HG03520 (cell line): ENCODE data around the gene PHF11.
"Not testable (repeated sequence)": the region's sequence is repeated elsewhere in the genome, so short reads cannot be mapped to it uniquely, and the experiment has no call there.

ENCODE experiments used
- ATAC-seq: cut with Tn5 transposase; IDR thresholded peaks from one replicate; pipeline ENCODE4 v1.9.1; 2021; ENCODE audit warnings: mild to moderate bottlenecking, moderate library complexity; ENCODE audit not compliant: unreplicated experiment

The PHF11 gene

GRCh38 chr13:49495783-49496762, at the start of gene PHF11:
TSS of gene PHF11 (plus strand) at chr13:49495953. CDS start at chr13:49496002, 49 bp downstream.
- ATAC-seq, result peak; percentile 83

- no peak for ATAC-seq
Observed at GRCh38 chr13:49446473-49446872, 49.3 kb upstream of the PHF11 start.

DNA sequence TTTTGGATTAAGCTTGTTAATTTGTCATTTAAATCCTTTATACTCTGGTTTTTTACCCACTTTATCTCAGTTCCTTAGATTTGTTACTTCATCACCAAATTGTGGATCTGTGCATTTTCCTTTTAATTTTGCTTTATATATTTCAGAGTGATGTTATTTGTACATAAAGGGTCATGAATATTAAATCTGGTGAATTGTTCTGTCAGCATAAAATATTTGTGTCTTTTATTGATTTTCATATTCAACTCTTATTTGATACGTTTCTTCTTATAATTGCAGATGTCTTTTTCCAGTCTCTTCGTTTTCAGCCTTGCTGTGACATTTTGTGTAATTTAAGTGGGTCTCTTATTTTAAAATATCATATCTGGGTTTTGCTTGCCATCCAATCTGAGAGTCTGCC, 47.0 kb upstream of the PHF11 start:
- ATAC-seq, result no peak

- no peak for ATAC-seq
Observed at GRCh38 chr13:49450105-49450819, 45.5 kb upstream of the PHF11 start.

DNA sequence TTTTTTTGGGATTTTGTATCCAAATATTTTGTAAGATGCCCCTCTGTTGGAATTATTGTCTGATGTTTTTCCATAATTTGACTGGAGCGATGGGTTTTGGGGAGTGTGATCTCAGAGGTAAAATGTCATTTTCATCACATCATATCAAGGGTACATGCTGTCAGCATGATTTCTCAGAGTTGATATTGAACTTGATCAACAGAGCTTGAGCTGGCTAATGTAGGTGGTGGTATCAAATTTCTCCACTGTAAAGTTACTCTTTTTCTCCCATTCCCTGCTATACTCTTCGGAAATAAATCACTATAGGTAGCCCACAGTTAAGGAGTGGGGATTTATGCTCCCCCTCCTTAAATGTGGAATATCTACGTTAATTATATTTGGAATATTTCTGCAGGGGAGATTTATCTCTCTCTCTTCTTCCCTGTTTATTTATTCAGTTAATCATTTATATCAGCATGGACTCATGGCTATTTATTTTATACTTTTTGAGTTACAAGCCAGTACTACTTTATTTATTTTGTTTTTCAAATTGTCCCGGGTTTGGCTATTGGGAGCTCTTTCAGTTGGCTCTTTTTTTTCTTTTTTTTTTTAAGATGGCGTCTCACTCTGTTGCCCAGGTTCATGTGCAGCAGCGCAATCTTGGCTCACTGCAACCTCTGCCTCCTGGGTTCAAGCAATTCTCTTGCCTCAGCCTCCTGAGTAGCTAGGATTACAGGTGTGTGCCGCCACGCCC, 42.9 kb upstream of the PHF11 start:
- no peak for ATAC-seq

DNA sequence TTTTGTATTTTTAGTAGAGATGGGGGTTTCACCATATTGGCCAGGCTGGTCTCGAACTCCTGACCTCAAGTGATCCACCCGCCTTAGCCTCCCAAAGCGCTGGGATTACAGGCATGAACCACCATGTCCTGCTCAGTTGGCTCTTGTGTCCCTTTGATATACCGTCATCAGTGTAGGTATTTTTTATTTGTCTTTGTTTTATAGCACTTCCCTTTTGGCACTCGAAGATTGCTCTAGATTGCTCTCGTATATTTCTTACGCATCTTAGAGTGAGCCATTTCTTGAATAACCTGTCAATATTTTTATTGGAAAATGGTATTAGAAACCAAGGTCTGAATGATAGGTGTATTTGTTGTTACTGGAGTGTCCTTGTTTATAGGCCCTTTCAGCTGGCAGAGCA, 42.3 kb upstream of the PHF11 start:
- no peak for ATAC-seq

GRCh38 chr13:49454388-49455006, 41.3 kb upstream of the PHF11 start:
- peak; percentile 91 for ATAC-seq

- ATAC-seq, result no peak
Observed at GRCh38 chr13:49455007-49455398, 40.8 kb upstream of the PHF11 start.

- no peak for ATAC-seq
Observed at GRCh38 chr13:49456156-49456555, 39.6 kb upstream of the PHF11 start.

DNA sequence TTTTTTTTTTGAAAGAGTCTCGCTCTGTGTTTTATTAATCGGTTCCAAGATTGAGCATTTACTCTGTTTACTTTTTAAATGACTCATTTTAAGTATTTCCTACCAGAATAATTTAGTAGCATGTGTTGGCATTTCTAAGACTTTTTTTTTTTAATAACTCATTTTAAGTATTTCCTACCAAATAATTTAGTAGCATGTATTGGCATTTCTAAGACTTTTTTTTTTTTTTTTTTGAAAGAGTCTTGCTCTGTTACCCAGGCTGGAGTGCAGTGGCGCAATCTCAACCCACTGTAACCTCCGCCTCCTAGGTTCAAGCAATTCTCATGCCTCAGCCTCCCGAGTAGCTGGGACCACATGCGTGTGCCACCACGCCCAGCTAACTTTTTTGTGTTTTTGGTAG, 38.5 kb upstream of the PHF11 start:
- no peak for ATAC-seq

GRCh38 chr13:49459580-49459979, 36.2 kb upstream of the PHF11 start:
- no peak for ATAC-seq

- ATAC-seq, result no peak
Observed at GRCh38 chr13:49464085-49464484, 31.7 kb upstream of the PHF11 start.

DNA sequence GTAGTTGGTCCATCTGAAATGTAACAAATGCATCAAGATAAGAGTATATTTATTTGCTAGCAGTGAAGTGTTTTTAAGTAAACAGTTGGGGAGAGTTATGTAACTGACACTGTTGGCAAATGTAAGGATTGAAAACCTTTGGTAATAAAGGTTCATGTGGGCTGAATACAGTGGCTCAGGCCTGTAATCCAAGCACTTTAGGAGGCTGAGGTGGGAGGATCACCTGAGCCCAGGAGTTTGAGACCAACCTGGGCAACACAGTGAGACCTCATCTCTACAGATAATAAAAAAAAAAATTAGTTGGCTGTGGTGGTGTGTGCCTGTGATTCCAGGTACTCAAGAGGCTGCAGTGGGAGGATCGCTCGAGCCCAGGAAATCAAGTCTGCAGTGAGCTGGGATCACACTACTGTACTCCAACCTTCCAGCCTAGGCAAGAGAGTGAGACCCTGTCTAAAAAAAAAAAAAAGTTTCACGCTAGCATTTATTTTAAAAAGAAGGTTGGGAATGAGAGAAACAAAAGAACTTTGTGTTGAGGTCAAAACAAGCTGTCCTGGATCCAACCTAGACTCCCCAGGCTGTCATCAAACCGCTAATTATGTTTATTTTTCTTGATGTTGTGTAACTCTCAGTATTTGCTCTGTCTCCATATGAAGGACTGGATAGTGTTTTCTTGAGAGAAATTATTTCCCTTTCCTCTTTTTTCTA, 31.0 kb upstream of the PHF11 start:
- no peak for ATAC-seq

DNA sequence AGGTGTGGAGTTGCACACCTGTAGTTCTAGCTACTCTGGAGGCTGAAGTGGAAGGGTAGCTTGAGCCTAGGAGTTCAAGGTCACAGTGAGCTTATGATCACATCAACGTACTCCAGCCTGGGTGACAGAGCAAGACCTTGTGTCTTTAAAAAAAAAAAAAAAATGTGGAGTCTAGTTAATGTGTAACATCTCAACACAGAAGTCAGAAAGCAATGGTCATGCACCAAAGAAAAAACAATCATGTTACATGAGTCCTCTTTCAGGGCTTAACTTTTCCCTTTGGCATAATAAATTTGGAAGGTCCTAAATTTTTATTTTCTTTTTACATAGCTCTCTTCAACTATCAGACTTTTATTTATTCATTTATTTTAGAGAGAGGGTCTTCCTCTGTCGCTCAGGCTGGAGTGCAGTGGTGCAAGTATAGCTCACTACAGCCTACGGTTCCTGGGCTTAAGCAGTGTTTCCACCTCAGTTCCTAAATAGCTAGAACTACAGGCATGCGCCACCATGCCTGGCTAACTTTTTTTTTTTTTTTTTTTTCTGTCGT, 29.4 kb upstream of the PHF11 start:
- no peak for ATAC-seq

DNA sequence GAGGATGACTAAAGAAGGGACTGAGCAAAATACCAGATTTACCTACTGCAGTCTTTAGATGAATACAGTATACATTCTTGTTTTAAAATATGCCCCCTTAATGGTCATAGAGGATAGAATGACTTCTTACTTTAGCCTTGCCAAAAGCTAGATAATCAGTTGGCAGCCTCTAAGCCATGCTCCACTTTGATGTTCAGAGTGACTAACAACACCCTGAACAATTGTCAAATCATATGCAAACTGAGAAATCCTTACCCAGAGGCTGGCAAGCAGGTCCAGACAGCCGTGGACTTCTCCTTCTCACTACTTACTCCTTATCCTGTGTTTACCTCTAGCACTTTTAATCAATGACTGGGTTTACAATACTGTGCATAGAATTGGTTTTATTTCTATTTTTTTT, 23.6 kb upstream of the PHF11 start:
- ATAC-seq, result no peak

GRCh38 chr13:49476529-49476928, 19.2 kb upstream of the PHF11 start:
- no peak for ATAC-seq

DNA sequence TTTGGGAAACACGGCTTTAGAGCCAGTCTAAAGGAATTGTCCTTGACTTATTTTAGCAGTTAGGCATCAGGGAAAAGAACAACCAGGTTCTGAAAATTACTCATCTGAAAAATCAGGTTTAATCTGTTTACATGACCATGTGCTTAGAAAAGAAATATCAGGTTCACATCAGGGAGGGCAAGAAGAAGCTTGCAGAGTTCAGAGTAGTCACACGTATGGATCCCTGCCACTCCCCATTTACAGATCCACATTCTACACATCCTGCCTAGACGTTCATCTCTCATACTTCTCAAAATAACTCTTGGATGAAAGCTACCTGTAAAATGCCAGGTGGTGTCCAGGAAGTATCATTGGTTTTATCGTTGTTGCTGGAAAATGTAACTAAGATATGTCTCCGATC, 14.0 kb upstream of the PHF11 start:
- ATAC-seq, result no peak

- no peak for ATAC-seq
Observed at GRCh38 chr13:49488563-49488962, 7.2 kb upstream of the PHF11 start.

DNA sequence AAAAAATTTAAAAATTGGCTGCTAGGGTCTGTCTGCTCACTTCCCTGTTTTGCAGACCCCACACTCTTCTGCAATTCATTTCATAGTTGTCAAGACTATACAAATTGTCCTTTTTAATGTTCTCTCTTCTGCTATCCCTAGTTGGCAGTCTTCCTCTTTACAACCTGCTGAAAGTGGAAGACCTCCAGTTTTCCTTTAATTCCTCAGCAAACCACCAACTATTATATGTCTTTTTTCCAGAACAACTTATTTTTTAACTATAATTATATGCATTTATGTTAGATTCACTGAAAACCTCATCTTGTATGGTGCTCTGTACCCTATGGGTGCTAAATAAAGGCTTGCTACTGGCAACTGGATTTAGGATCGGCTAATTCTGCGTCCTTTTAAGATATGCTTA, 1.1 kb upstream of the PHF11 start:
- ATAC-seq, result no peak

DNA sequence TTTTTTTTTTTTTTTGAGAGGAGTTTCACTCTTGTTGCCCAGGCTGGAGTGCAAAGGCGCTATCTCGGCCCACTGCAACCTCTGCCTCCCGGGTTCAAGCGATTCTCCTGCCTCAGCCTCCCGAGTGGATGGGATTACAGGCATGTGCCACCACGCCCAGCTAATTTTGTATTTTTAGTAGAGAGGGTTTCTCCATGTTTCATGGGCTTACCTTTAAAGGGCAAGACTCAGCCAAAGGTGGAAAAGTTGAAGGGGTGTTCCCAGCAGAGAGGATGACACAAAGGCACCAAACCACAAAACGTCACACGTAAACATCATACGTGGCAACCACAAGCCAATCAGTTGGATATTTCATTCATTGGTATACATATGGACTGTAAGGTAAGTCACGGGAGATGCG, 1.1 kb downstream of the PHF11 start:
- ATAC-seq, result not testable (repeated sequence)
